Endothelial cell of umbilical vein (primary cell): ENCODE data around the gene PDHX. TPM values are rescaled to one million over a fixed set of nuclear protein-coding genes. Genes with fewer than 3 reads are reported as not detected.
"Not testable (repeated sequence)": the region's sequence is repeated elsewhere in the genome, so short reads cannot be mapped to it uniquely, and the experiment has no call there.

Experiments used
- BruUV-seq: library from RNA; stranded (reverse); fragments of 400-500 nt; replicated peaks from 2 replicates; lab custom pipeline; 2021; lab: Mats Ljungman, UMichigan
- CTCF ChIA-PET: fragments of 300-600, 350-600 bp; sonication (Branson Sonifier 250); formaldehyde crosslinking; loops from one replicate; lab custom pipeline; 2021; ENCODE audit warnings: antibody characterized with exemption, inconsistent platforms; lab: Charles Lee
- POLR2A ChIA-PET: fragments of 300-600, 350-600 bp; sonication (Branson Sonifier 250); formaldehyde crosslinking; loops from one replicate; lab custom pipeline; 2021; ENCODE audit warnings: antibody characterized with exemption, inconsistent platforms; lab: Charles Lee
- DNase-seq: peaks from one replicate; pipeline ENCODE4 v3.0.0-alpha.2; 2011; ENCODE audit warnings: low read depth, low spot score
- FAIRE-seq: peaks from 2 replicates; lab custom pipeline; 2011; peaks lifted over from hg19 to GRCh38; lab: Jason Lieb, UNC
- H2AFZ ChIP-seq: 2 replicates; pipeline ENCODE4 v1.6.0; 2012; ENCODE audit warnings: low read depth, low read length, control low read depth, inconsistent platforms
- H3K27ac ChIP-seq: 2 replicates; pipeline ENCODE4 v1.5.1; 2011; ENCODE audit warnings: low read depth, mild to moderate bottlenecking, control low read depth, low read length, moderate library complexity; ENCODE audit not compliant: insufficient read depth
- H3K27me3 ChIP-seq, 2 experiments: 2 replicates each; pipeline versions ENCODE4 v1.6.0 to v1.6.1; 2011; ENCODE audit warnings: low read length in 2 of 2, mixed read lengths in 1 of 2; ENCODE audit not compliant: control insufficient read depth in 2 of 2, insufficient read depth in 2 of 2
- H3K36me3 ChIP-seq, 2 experiments: 2 replicates in 1 of 2; 3 replicates in 1 of 2; pipeline ENCODE4 v1.5.1; 2011; ENCODE audit warnings: low read length in 2 of 2, mild to moderate bottlenecking in 1 of 2, moderate library complexity in 1 of 2; ENCODE audit not compliant: control insufficient read depth in 2 of 2, insufficient read depth in 2 of 2; ENCODE audit errors: extremely low read depth in 1 of 2
- H3K4me1 ChIP-seq: 3 replicates; pipeline ENCODE4 v1.5.1; 2011; ENCODE audit warnings: mild to moderate bottlenecking, low read length; ENCODE audit not compliant: control insufficient read depth, insufficient read depth; ENCODE audit errors: extremely low read depth
- H3K4me2 ChIP-seq: 2 replicates; pipeline ENCODE4 v1.6.1; 2011; ENCODE audit warnings: low read length, control low read depth, mixed read lengths; ENCODE audit not compliant: insufficient read depth
- H3K4me3 ChIP-seq, 3 experiments: fragments of 200-600 bp in 1 of 3; sonication (generic), shearing (Covaris generic) in 1 of 3; replicated peaks in 1 of 3; 2 replicates each; pipeline ENCODE4 v1.5.1; 2011 to 2016; ENCODE audit warnings: control low read depth in 3 of 3, low read length in 3 of 3, mild to moderate bottlenecking in 2 of 3, inconsistent platforms in 1 of 3, low read depth in 1 of 3, moderate library complexity in 1 of 3; ENCODE audit not compliant: insufficient read depth in 1 of 3
- H3K79me2 ChIP-seq: 2 replicates; pipeline ENCODE4 v1.6.0; 2012; ENCODE audit warnings: low read length, inconsistent platforms; ENCODE audit not compliant: control insufficient read depth, insufficient read depth
- H3K9ac ChIP-seq: replicated peaks from 2 replicates; pipeline ENCODE3; 2011; ENCODE audit warnings: low read length, control low read depth; ENCODE audit not compliant: insufficient read depth; ENCODE audit errors: extremely low read depth
- H3K9me1 ChIP-seq: replicated peaks from 3 replicates; pipeline ENCODE4 v1.6.0; 2011; ENCODE audit warnings: mild to moderate bottlenecking, low read length; ENCODE audit not compliant: control insufficient read depth, insufficient read depth; ENCODE audit errors: extremely low read depth
- H3K9me3 ChIP-seq: replicated peaks from 2 replicates; pipeline ENCODE4 v1.5.1; 2012; ENCODE audit warnings: low read length, inconsistent platforms; ENCODE audit not compliant: control insufficient read depth, insufficient read depth
- H4K20me1 ChIP-seq: replicated peaks from 2 replicates; pipeline ENCODE3; 2011; ENCODE audit warnings: mild to moderate bottlenecking, low read length; ENCODE audit not compliant: control insufficient read depth, insufficient read depth; ENCODE audit errors: extremely low read depth
- CTCF ChIP-seq, 2 donors: IDR thresholded peaks; 1 replicate in 1 of 2; 2 replicates in 1 of 2; pipeline ENCODE4 v1.5.1; 2011; ENCODE audit warnings: low read length in 2 of 2, mild to moderate bottlenecking in 2 of 2, moderate library complexity in 2 of 2, control low read depth in 1 of 2, inconsistent platforms in 1 of 2, low read depth in 1 of 2; ENCODE audit not compliant: insufficient read depth in 1 of 2; ENCODE audit errors: extremely low read depth in 1 of 2
- EZH2 ChIP-seq: IDR thresholded peaks from 2 replicates; pipeline ENCODE4 v1.6.1; 2012; ENCODE audit warnings: borderline replicate concordance, low read depth, mild to moderate bottlenecking, moderate library complexity, low read length, inconsistent platforms; ENCODE audit not compliant: severe bottlenecking
- FOS ChIP-seq: IDR thresholded peaks from 2 replicates; pipeline ENCODE4 v1.6.1; 2011; ENCODE audit warnings: mild to moderate bottlenecking, low read length, moderate library complexity, borderline replicate concordance; ENCODE audit not compliant: insufficient read depth
- GATA2 ChIP-seq: IDR thresholded peaks from 2 replicates; pipeline ENCODE4 v1.7.0; 2011; ENCODE audit warnings: low read depth, mild to moderate bottlenecking, moderate library complexity, mixed read lengths, low read length; ENCODE audit not compliant: insufficient read length, insufficient read depth
- JUN ChIP-seq: IDR thresholded peaks from 2 replicates; pipeline ENCODE4 v1.6.1; 2011; ENCODE audit warnings: borderline replicate concordance, low read depth; ENCODE audit not compliant: insufficient read length, insufficient read depth
- MAX ChIP-seq: IDR thresholded peaks from 2 replicates; pipeline ENCODE4 v1.6.1; 2011; ENCODE audit not compliant: insufficient read depth, insufficient read length
- MYC ChIP-seq: IDR thresholded peaks from one replicate; pipeline ENCODE4 v1.6.1; 2011; ENCODE audit warnings: mild to moderate bottlenecking, low read depth, low read length
- POLR2A ChIP-seq: IDR thresholded peaks from 2 replicates; pipeline ENCODE4 v1.6.1; 2012; ENCODE audit warnings: low read depth, mild to moderate bottlenecking, control low read depth, low read length
- POLR2AphosphoS5 ChIP-seq: IDR thresholded peaks from 2 replicates; pipeline ENCODE4 v1.6.1; 2012; ENCODE audit warnings: low read depth, mild to moderate bottlenecking, control low read depth, low read length, moderate library complexity; ENCODE audit not compliant: insufficient read depth
- dilution Hi-C: fragments of 300-500 bp; cut with MboI; formaldehyde crosslinking; loops from one replicate; pipeline ENCODE4 v1.15.0; 2019; ENCODE audit warnings: low sequenced_read_pairs; ENCODE audit not compliant: extremely low pct_ligation_motif_present
- intact Hi-C: fragments of 100-400 bp; cut with micrococcal nuclease; formaldehyde crosslinking; loops from one replicate; pipeline ENCODE4 v1.10.0; 2022
- polyA plus RNA-seq, 4 experiments: library from polyadenylated mRNA; depleted of rRNA in 3 of 4; stranded (reverse) in 3 of 4; unstranded in 1 of 4; fragments of >200 nt; gene quantifications; 2 replicates each; pipeline versions ENCODE4 v1.2.1 to v1.2.3, GENCODE V29; 2011 to 2012; ENCODE audit warnings: missing spikeins in 1 of 4
- total RNA-seq: library from RNA; stranded (reverse); gene quantifications from 2 replicates; pipeline ENCODE4 v1.2.3, GENCODE V29; 2021

Gene PDHX
- total and polyA plus RNA-seq, 2 donors (not counting 3 experiments of a cell fraction or from before 2014, with no cell fraction given) = 10.5 to 30.5 TPM

- H3K9me3 ChIP-seq = no peaks in the 10 kb centered on the region
- H3K27me3 ChIP-seq = no peaks in the 10 kb centered on the region
- no peaks in the 10 kb centered on the region for H4K20me1 ChIP-seq
- intact Hi-C loops (no loop called here), dilution Hi-C loops (no loop called here)
- H2AFZ ChIP-seq = no peak overlapping the region
- H3K4me1 ChIP-seq = no peaks in the 10 kb centered on the region
- no peak for TF ChIP-seq EZH2
- TF ChIP-seq POLR2AphosphoS5 = no peak
- TF ChIP-seq POLR2A = no peak
- no peak for TF ChIP-seq MYC
- no peak for TF ChIP-seq JUN
- no peak for TF ChIP-seq MAX
- TF ChIP-seq FOS = no peak
- no peak for TF ChIP-seq CTCF (IDR thresholded peaks at IDR 0.05; ENCODE audit: extremely low read depth in 1 of 2, insufficient read depth in 1 of 2, low read depth in 1 of 2, low read length in 2 of 2)
- no peak for TF ChIP-seq GATA2
- H3K27ac ChIP-seq = no peak overlapping the region
- no peak overlapping the region for H3K4me3 ChIP-seq
- no peaks in the 10 kb centered on the region for H3K9me1 ChIP-seq
- FAIRE-seq = no peak
- BruUV-seq = no TSS peak
- ChIA-PET CTCF (interaction anchor here (1.3 kb wide), 1 partner anchor 15 kb away, joined by 3 read pairs; no protein-coding TSS in a partner anchor), POLR2A (no interaction called here)
- H3K79me2 ChIP-seq = no peaks in the 10 kb centered on the region
- H3K4me2 ChIP-seq = no peak overlapping the region
- no peak overlapping the region for H3K9ac ChIP-seq
- no peak for DNase-seq
- no peaks in the 10 kb centered on the region for H3K36me3 ChIP-seq
Observed at GRCh38 chr11:35021589-35021988, 105.2 kb downstream of the PDHX start.

- H3K79me2 ChIP-seq, CTCF ChIA-PET, FAIRE-seq, intact Hi-C loops, dilution Hi-C loops, H3K9me1 ChIP-seq, H4K20me1 ChIP-seq, POLR2A ChIA-PET, DNase-seq, H3K36me3 ChIP-seq, BruUV-seq, H3K4me2 ChIP-seq, H3K27ac ChIP-seq, H3K4me3 ChIP-seq, H2AFZ ChIP-seq, H3K4me1 ChIP-seq, H3K9me3 ChIP-seq, H3K27me3 ChIP-seq, H3K9ac ChIP-seq: not testable (repeated sequence)
Observed at GRCh38 chr11:35023940-35024339, 107.5 kb downstream of the PDHX start.

- H3K79me2 ChIP-seq, H3K9ac ChIP-seq, H3K4me3 ChIP-seq, H2AFZ ChIP-seq, intact Hi-C loops, H3K9me1 ChIP-seq, BruUV-seq, FAIRE-seq, dilution Hi-C loops, H3K36me3 ChIP-seq, H3K9me3 ChIP-seq, H4K20me1 ChIP-seq, CTCF ChIA-PET, H3K4me2 ChIP-seq, H3K27ac ChIP-seq, H3K27me3 ChIP-seq, DNase-seq, POLR2A ChIA-PET: not testable (repeated sequence)
- H3K4me1 ChIP-seq = peaks cover 18% of the 10 kb centered on the region
Observed at GRCh38 chr11:35028007-35028406, 111.6 kb downstream of the PDHX start.
